ENCODE data around the gene RABGAP1.

Gene RABGAP1

GRCh38 chr9:123049589-123050222 is 108.9 kb downstream of the RABGAP1 start:
- no peak for DNase-seq

- no peak for DNase-seq
Observed at GRCh38 chr9:123053046-123053445, 112.2 kb downstream of the RABGAP1 start.

GRCh38 chr9:123053711-123054110 is 112.9 kb downstream of the RABGAP1 start:
- DNase-seq, result no peak

GRCh38 chr9:123058834-123059233 is 118.0 kb downstream of the RABGAP1 start:
- no peak for DNase-seq

- DNase-seq, result no peak
Observed at GRCh38 chr9:123059472-123060220, 118.8 kb downstream of the RABGAP1 start.

- no peak for DNase-seq
Observed at GRCh38 chr9:123061216-123061615, 120.4 kb downstream of the RABGAP1 start.

- DNase-seq, result no peak
Observed at GRCh38 chr9:123062351-123063176, 121.7 kb downstream of the RABGAP1 start.

GRCh38 chr9:123063177-123063598 is 122.4 kb downstream of the RABGAP1 start:
- DNase-seq, result no peak

- DNase-seq, result no peak
Observed at GRCh38 chr9:123063896-123064295, 123.1 kb downstream of the RABGAP1 start.

GRCh38 chr9:123064716-123065115 is 123.9 kb downstream of the RABGAP1 start:
- no peak for DNase-seq

- DNase-seq, result no peak
Observed at GRCh38 chr9:123065196-123065595, 124.4 kb downstream of the RABGAP1 start.

GRCh38 chr9:123067136-123067535 is 126.3 kb downstream of the RABGAP1 start:
- no peak for DNase-seq

GRCh38 chr9:123069010-123069481 is 128.2 kb downstream of the RABGAP1 start:
- no peak for DNase-seq

- DNase-seq, result peak; percentile 15
Observed at GRCh38 chr9:123070198-123070597, 129.4 kb downstream of the RABGAP1 start.

- no peak for DNase-seq
Observed at GRCh38 chr9:123072407-123072995, 131.7 kb downstream of the RABGAP1 start.

GRCh38 chr9:123073441-123073840 is 132.6 kb downstream of the RABGAP1 start:
- DNase-seq, result no peak

- no peak for DNase-seq
Observed at GRCh38 chr9:123073991-123074422, 133.2 kb downstream of the RABGAP1 start.

GRCh38 chr9:123074628-123075027 is 133.8 kb downstream of the RABGAP1 start:
- DNase-seq, result no peak

- DNase-seq, result no peak
Observed at GRCh38 chr9:123080444-123080843, 139.6 kb downstream of the RABGAP1 start.

- peak; percentile 10 for DNase-seq
Observed at GRCh38 chr9:123081824-123082223, 141.0 kb downstream of the RABGAP1 start.

- no peak for DNase-seq
Observed at GRCh38 chr9:123083680-123084079, 142.9 kb downstream of the RABGAP1 start.

GRCh38 chr9:123084256-123084655 is 143.4 kb downstream of the RABGAP1 start:
- DNase-seq, result no peak

- DNase-seq, result no peak
Observed at GRCh38 chr9:123085916-123086315, 145.1 kb downstream of the RABGAP1 start.
